Measurements from ENCODE around the gene ZSWIM6.

ZSWIM6 gene

DNA sequence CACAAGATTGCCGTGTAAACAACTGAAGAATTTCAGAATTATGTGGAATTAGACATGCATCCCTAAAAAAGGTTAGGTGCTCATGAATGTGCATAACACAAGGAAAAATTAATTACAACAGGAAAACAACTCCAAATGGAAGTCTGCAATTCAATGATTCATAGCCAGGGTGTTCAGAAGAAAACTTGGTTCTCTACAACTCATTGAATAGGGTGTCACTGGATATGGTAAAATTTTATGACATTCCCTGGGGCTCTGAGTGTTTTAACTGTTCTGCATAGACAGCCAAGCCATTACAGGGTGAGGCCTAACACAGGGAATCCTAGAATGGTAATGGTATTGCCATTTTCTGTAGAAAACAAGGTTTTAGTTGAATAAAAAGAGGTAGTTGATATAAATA is 24.4 kb upstream of the ZSWIM6 start:
- no peak for FAIRE-seq

DNA sequence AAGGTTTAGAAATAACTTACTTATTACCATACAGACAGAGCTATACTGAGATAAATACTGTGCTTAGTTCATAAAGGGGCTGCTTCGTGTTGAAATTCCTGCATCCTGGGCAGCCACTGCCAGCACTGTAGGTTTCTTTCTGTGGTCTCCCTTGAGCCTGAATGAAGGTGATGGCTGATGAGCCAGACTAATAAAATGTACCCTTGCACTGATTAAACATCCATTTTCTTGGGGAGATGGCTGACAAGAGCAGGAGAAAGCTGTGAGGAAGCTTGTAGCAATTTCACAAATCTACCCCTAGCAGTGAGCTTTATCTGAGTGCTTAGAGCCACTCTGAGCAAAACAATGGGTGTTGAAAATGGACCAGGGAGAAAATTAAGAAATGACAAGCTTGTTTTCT is 23.3 kb upstream of the ZSWIM6 start:
- no peak for FAIRE-seq

DNA sequence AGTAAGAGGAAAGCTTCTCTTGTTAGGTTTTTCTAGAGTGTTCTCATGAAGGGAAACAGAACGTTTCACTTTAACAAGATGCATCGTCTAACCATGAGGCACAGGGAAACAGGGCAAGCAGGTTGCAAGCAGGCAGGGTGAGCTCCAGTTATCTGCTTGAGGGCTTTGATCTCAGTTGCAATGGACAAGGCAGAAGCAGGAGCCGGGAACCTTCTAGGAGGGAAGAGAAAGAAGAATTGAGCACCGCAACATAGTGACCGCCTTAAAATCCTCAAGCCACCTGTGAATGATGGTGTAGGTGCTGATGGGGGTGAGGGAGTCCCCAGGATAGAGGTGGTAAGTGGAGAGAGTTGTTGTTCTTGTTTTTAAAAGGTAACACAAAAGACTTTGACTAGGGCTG is 22.9 kb upstream of the ZSWIM6 start:
- no peak for FAIRE-seq

DNA sequence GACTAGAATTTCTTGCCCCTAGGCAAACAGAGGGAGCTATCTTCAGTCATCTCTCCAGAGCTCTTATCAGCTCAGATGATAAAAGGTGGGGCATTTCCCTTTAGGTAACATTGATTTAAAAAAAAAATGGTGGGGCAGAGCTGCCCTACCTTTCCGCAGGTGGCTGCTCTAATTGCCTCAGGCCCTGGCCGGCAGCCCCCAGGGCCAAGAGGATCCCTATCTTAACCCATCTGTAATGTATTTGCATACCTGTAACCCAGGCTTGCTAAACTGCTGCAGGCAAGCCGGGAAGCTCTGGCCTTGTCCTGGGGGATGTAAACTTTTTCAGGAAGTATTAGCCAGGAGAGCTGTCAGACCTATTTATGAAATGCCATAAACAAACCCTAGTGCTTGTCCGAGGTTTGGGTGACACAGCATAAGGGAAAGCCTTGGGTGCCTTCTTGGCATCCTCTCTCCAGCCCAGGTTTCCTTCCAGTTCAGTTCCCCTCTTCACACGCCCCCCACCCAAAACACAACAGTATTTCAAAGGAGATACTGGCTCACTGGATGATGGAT is 20.9 kb upstream of the ZSWIM6 start:
- no peak for FAIRE-seq

DNA sequence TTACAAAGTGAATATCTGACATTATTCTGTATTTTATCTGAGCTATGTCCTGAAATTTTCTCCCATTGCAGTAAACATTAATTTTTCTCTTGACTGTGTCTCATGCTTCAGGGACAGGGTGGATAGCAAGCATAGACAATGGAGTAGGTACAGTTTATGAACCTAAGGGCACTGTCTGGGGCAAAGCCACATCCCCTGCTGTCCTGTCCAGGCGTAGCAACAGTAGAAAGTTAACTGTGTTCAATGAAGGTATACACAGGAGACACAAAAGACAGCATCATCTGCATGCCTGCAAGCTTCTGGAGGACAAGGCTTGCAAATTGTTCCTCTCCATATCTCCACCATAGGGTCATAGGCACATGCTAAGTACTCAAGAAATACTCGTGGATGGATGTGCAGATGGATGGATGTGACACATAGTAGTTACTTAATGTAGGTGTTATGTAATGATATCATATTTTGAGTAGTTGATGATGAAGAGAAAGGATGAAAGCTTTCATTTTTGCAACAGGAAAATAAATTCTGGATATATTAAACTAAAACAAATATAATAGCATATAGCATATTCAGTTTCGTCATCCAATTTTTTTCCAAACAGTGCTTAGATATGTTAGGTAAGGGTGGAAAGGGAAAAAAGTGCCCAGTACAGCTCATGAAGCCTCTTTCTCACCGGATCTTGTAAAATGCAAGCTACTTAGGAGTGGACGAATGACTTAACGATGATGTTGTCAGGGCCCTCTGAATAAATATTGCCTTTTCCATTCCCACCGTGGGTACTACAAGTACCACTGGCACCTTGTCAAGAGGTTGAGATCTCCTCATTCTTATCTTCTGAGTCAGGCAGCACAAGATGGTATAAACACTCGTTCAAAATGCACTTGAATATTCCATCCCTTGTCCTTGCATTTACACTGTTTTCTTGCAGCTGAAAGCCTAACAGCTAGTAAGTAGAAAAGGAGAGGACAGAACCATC is 19.9 kb upstream of the ZSWIM6 start:
- no peak for FAIRE-seq

DNA sequence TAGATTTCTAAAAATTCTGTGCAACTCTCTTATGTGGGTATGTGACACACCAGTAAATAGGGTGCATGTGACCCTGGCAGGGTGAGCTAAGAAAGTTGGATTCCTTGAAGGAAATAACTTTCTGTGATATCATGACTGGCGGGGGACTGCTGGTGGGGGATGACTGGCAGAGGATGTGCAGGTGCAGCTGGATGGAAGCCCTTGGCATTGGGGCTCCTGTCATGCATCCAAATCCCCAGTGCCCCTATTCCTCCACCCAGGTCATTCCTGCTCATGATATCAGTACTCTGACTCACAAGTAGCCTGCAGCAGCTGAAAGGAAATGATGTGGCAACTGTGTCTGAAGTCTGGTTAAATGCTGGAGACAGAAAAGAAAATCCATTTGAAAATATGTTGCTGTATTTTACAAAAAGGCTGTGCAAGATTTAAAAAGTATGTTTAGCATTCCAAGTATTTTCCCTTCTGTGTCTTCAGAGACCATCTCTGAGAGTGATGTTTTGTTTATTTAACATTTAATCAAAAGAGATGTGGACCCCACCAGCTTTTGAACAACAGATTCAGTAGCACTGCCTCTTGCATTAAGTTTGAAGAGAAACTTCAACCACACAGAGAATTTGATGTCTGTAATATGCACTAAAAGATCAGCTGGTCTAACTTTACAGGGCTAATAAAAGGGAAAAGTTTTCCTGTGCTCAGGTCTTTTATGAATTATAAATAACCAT is 17.9 kb upstream of the ZSWIM6 start:
- FAIRE-seq: no peak

DNA sequence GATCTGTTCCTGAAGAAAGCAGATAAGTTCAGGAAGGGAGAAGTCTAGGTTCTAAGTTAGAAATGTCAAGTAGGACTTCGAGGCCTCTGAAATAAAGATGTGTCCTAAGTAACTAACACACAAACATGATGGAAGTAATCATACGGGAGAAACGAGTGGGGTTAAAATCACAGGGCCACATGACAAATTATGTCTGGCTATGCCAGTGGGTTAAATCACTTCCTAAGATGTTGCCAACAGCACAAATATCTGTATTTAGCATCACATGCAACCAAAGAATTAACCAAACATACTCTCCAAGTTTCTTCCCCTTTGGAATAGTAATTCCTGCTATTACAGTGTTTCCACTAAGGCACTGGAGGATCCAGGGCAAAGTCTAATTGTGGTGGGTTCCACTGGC is 13.7 kb upstream of the ZSWIM6 start:
- FAIRE-seq: no peak

DNA sequence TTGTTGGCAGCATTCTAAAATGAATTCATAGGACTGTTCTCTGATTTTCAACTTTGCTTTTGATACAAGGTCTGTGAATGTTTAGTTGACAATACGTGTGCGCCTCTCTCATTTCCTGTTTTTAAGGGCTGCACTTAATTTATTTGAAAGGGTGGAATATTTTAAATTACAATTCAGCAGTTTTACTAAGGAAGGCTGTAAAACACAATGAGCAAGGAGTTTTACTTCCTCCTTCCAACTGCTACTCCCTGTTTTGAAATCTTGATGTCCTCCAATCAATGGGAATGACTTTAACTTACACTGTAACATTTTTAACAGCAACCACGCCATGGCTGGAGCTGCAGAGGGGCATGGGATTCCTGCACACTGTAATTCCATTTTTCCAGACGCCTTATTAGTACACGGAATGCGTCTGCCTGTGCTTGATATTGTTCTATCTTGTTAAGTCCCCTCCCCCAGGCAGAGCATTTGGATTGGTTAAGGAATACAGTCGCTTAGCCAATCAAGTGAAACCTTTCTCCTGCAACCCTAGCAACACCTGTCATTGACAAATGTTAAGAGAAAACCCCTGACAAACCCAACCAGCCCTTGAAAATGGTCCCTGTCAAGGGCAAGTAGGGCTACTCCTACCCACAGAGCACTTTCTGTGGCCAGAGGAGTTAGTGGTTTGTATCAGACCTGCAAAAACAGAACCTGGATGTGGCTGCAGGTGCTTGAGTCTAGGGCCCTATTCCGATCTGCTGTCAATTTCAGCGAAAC is 12.5 kb upstream of the ZSWIM6 start:
- no peak for FAIRE-seq

DNA sequence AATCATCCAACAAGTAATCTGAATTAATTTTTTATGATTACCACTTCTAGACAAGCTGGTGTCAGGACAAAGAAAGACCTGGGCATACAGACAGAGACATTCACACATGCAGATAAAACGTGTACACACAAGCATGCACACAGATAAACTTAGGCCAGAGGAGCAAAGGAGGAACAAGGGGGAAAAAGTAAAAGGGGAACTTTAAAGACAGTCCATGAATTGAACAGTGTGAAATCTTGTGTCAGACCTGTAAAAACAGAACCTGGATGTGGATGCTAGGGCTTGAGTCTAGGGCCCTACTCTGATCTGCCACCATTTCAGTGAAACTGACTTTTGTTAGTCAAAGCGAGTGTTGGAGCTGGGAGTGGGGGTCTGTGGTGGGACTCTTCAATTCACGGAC is 11.2 kb upstream of the ZSWIM6 start:
- FAIRE-seq: no peak

DNA sequence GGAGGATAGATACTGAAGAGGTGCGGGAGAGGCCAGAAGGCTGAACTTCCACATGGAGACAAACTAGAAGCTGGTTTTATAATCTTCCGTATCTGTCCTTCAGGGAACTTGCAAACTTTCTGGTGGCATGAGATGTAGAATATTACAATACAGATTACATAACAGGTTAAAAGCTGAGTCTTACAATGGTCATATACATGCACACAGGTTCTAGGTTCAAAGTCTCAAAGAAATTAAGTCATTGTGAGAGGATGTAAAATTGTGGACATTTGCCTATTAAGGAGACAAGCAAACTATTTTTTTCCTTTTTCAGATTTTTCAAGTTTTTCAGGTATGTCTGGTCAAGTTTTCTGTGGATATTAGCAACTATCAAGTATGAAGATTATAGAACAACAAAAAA is 10.4 kb upstream of the ZSWIM6 start:
- no peak for FAIRE-seq

DNA sequence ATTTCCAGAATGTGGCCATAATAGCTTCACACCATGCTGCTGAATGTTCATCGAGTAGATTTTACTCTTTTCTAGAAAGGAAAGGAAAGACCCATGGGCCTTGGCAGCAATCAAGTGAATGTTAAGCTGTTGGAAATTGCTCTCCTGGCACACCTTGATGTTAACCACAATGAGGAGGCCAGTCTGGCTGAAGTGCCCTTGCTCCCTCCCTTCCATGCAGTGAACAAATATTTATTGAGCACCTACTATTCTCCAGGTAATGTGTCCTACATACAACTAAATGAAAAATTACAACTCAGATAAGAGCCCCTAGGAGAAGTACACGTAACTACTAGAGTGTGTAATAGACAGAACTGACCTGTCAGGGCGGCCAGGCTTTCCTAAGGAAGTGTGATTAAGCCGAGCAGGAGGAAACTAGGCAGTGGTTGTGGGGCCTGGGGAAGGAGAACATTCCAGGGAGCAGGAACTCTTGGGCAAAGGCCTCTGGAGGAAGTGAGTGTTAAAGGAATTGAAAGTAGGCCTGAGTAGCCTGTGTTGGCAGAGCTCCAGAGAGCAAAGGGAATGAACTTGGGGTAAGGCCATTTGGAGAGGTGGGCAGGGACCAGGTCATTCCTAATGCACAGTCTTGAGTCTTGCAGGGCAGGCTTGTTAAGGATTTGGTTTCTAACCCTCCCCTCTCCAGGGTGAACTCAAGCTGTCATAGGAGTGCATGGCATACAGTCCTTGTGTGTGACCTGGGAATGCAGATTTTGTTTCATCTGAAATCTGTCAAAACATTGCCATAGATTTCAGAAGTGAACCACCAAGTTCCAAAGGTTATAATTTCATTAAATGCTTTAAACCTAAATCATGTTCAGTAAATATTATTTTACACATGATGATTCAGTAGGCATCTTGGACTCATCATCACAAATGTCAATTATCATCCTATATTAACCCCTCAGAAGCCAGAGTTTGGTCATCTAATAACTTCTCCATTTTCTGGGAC is 9.0 kb upstream of the ZSWIM6 start:
- no peak for FAIRE-seq

DNA sequence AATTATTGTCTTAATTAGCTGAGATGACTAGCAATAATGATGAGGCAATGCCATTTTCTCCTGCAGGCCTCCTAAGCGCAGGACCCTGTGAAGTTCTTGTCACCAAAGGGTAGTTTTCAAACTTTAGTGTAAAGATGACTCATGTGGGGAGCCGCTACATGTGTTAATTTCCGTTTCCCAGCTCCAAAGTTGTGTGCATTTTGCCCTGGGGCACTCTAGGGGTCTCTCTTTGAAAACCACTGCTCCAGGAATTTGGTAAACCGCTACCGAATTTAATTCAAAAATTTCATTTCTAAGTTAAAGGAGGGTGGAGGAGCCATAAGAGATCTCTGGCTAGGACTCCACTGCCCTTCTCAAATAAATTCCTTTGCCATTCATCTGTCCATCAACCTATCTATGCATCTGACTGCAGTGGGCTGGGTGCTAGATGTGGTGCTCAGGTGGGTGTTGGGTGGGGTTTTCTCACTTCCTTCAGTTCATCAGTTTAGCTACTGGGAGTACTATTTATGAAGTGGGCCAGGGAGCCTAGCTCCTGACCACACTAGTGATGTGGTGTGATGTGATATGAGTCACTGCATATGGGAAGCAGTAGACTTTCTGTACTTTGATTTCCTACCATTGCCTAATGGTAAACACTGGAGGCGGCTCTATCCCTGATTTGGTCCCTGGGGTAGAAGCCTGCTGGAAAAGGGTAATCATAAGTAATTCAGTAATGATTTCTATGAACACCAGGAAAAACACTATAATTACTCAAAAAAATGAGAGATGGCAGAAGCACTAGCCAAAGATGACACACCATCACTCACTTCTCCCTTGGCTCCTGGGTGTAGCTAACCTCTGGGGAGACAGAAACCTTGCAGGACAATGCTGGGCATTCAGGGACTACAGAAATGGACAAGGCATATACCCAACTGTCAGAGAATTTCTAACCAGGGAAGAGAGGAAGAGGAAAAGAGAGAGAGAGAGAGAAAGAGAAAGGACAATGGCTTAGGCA is 4.0 kb upstream of the ZSWIM6 start:
- FAIRE-seq: no peak

DNA sequence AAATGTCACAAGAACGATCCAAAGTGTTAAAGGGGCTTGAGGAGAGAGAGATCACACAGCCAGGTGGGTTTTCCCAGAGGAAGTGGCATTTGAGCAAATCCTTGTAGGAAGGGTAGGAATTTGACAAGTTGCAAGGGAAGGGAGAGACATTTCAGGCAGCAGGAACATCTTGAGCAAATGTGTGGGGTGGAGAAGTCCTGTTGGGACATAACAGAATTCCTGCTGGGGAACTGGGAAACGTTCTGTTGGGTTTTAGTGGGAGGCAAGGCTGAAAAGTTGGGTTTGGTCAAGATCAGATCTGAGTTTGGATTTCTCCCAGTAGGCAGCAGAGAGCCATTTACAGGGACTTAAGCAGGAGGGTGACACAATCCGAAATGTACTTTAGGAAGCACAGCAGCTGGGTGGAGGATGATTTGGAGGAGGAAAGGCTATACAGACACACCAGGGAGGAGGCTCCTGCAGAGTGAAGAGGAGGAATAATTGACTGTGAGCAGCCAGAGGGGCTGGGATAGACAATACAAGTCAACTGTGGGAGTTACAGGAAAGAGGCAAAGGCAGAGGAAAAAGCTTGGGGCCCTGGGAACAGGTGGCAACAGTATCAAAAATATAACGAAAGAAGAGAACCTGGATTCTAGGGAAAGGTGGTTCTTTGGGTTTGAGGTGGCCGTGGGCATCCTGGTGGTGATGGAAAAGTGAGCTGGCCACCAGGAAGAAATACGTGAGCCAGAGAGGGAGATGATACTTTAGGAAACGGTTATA is 3.1 kb upstream of the ZSWIM6 start:
- no peak for FAIRE-seq

DNA sequence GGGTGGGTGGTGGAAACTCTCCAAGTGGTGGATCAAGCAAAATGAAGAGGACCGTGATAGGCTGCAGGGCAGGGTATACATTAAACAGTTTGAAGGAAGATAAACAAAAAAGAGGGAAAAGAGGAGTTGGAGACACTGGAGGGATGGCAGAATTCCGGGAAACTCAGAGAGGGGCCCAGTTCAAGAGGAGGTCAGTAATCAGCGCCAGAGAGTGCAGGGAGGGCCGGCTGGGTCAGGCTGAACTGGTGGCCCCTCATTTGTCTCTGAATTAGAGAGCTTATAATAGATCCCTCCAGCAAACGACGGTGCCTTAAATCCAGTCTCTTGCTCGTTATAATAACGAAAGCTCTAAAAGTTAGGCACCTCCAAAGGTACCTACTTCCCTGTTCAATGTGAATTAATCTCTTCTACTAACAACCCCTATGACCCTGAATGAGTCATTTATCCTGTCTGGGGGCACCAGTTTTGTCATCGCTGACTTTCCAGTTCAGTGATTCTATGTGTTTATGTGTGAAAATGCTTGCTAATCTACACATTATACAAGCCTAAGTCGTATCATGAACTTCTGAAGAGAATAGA is 2.4 kb upstream of the ZSWIM6 start:
- no peak for FAIRE-seq

DNA sequence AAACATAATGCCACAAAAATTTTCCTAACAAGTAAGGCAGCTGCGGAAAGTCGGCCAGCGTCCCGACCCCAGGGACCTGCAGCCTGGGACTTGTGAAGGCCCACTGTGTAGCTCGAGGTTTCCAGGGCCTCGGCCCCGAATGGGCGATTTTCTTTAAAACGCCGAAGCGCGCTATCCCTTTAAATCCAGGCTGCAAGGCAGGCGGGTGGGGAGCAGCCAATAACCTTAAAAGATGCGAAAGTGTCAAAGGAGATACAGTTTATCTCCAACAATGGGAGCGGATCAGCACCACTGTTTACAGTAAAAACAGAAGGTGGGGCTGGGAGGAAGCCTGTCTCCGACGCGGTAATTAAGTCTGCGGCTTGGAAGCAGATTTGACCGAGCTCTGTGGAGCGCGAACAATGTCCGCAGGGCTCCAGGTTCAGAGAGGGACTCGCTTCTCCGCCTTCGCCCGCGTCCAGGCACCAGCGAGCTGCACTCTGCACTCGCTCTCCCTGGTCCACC is 1.7 kb upstream of the ZSWIM6 start:
- no peak for FAIRE-seq

DNA sequence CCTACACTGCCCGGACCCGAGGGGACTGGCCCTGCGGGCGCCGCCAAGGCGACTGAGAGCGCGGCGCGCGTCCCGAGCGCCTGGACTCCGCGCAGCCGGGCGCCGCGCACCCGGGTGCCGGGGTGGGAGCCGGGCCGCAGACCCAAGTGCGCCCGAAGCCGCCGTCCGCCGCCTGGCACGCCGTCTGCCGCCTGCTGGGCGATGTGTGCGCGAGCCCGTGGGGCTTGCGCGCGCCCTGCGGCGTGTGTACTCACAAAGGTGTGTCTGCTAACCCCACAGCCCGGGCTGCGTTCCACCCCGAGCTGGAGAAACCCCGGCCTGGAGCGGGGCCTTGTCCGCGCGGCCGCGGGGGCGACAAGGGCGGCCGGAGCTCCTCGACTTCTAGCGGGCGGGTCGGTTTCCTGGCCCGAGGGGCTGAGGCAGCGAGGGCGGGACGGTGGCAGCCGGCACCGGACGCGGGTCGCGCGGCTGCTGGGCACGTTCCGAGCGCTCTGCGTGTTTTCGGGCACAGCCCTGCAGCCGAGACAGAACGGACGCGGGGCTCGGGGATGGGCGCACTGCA is 1.1 kb upstream of the ZSWIM6 start:
- no peak for FAIRE-seq

DNA sequence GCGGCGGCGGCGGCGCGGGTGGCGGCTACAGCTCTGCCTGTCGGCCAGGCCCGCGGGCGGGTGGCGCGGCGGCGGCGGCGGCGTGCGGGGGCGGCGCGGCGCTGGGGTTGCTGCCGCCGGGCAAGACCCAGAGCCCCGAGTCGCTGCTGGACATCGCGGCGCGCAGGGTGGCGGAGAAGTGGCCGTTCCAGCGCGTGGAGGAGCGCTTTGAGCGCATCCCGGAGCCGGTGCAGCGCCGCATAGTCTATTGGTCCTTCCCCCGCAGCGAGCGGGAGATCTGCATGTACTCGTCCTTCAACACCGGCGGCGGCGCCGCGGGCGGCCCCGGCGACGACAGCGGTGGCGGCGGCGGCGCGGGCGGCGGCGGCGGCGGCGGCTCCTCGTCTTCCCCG is 296 bp downstream of the ZSWIM6 start:
- FAIRE-seq: no peak

DNA sequence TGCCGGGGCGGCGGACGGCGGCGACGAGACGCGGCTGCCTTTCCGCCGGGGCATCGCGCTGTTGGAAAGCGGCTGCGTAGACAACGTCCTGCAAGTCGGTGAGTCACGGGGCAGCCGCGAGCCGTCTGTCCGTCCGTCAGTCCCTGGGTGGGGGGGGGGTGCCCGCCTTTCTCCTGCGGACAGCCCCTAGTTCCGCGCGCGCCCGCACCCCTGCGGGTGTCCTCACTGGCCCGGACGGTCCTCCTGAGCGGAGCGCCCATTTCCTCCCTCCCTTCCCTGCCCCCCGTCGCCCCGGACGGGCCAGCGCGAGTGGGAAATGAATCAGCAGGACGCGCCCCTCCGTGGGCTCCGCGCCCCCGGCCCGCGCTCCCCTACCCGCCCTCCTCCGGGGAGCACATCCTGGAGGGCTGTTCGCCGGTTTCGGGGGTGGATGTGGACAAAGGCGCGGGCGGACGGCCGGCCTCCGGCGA is 828 bp downstream of the ZSWIM6 start:
- FAIRE-seq: no peak
